Common myeloid progenitor, CD34-positive (primary cell): ENCODE results near the gene TRIM9.

Experiments used
- CTCF ChIA-PET: fragments of 350-600 bp; sonication (Branson Sonifier 250); formaldehyde crosslinking; loops from one replicate; lab custom pipeline; 2021; ENCODE audit warnings: antibody characterized with exemption; lab: Charles Lee
- POLR2A ChIA-PET: fragments of 350-600 bp; sonication (Branson Sonifier 250); formaldehyde crosslinking; loops from one replicate; lab custom pipeline; 2021; ENCODE audit warnings: antibody characterized with exemption; lab: Charles Lee
- DNase-seq, 3 donors: peaks; one replicate each; pipeline versions ENCODE4 v3.0.0 to v3.0.0-alpha.2; 2013
- H3K27ac ChIP-seq, 2 experiments: 1 replicate in 1 of 2; 2 replicates in 1 of 2; pipeline ENCODE4 v1.7.0; 2013; ENCODE audit warnings: inconsistent platforms in 2 of 2, low read length in 2 of 2, mild to moderate bottlenecking in 2 of 2, low read depth in 1 of 2, moderate library complexity in 1 of 2; ENCODE audit not compliant: severe bottlenecking in 2 of 2, insufficient read depth in 1 of 2, poor library complexity in 1 of 2
- H3K27me3 ChIP-seq, 5 experiments: replicated peaks in 2 of 5; 1 replicate in 3 of 5; 2 replicates in 2 of 5; pipeline versions ENCODE4 v1.6.1 to v1.7.0; 2013; ENCODE audit warnings: low read length in 4 of 5, mild to moderate bottlenecking in 2 of 5, moderate library complexity in 2 of 5, inconsistent platforms in 1 of 5; ENCODE audit not compliant: insufficient read depth in 5 of 5, control insufficient read depth in 4 of 5
- H3K36me3 ChIP-seq, 4 experiments: 1 replicate in 2 of 4; 2 replicates in 2 of 4; pipeline versions ENCODE4 v1.6.1 to v1.7.0; 2013; ENCODE audit warnings: low read length in 3 of 4, control low read depth in 1 of 4, mild to moderate bottlenecking in 1 of 4; ENCODE audit not compliant: control insufficient read depth in 4 of 4, insufficient read depth in 4 of 4
- H3K4me1 ChIP-seq, 4 experiments: 1 replicate in 3 of 4; 2 replicates in 1 of 4; pipeline versions ENCODE4 v1.6.1 to v1.7.1; 2013; ENCODE audit warnings: low read length in 3 of 4, mild to moderate bottlenecking in 3 of 4, control low read depth in 1 of 4, inconsistent platforms in 1 of 4, moderate library complexity in 1 of 4; ENCODE audit not compliant: control insufficient read depth in 4 of 4, insufficient read depth in 4 of 4; ENCODE audit errors: control extremely low read depth in 1 of 4
- H3K4me3 ChIP-seq, 7 experiments: 1 replicate in 4 of 7; 2 replicates in 3 of 7; pipeline versions ENCODE4 v1.5.1 to v1.7.0; 2013; ENCODE audit warnings: mild to moderate bottlenecking in 7 of 7, low read length in 6 of 7, moderate library complexity in 6 of 7, inconsistent platforms in 2 of 7, low read depth in 2 of 7, control low read depth in 1 of 7; ENCODE audit not compliant: insufficient read depth in 4 of 7, control insufficient read depth in 1 of 7; ENCODE audit errors: extremely low read depth in 1 of 7
- H3K9me3 ChIP-seq, 5 experiments: 1 replicate in 4 of 5; 2 replicates in 1 of 5; pipeline versions ENCODE4 v1.6.1 to v1.7.1; 2013; ENCODE audit warnings: low read length in 4 of 5, mild to moderate bottlenecking in 2 of 5, inconsistent platforms in 1 of 5, low read depth in 1 of 5, moderate library complexity in 1 of 5; ENCODE audit not compliant: control insufficient read depth in 4 of 5, insufficient read depth in 2 of 5; ENCODE audit errors: control extremely low read depth in 1 of 5
- WGBS: methylation state at CpG from one replicate; pipeline ENCODE4 v1.1.5; 2013; ENCODE audit not compliant: insufficient coverage; 5-methylcytosine and 5-hydroxymethylcytosine counted together

TRIM9 gene

GRCh38 chr14:51068268-51068667 is 26.6 kb downstream of the TRIM9 start:
- Histone ChIP-seq H3K4me3 (no peak overlapping the region), H3K9me3 (peaks cover 0 to 12% (median 3%) of the 10 kb centered on the region in 5 experiments), H3K27me3 (no peaks in the 10 kb centered on the region), H3K36me3 (no peaks in the 10 kb centered on the region), H3K4me1 (no peaks in the 10 kb centered on the region), H3K27ac (no peak overlapping the region)
- POLR2A ChIA-PET: no interaction called here
- DNase-seq: no peak
- 100% methylated on average over 2 of the region's 2 CpGs for WGBS
- CTCF ChIA-PET: no interaction called here

- 92% methylated on average over 4 of the region's 4 CpGs for WGBS
- Histone ChIP-seq H3K9me3 (peaks cover 0 to 13% (median 3%) of the 10 kb centered on the region in 5 experiments), H3K4me3 (no peak overlapping the region), H3K36me3 (no peaks in the 10 kb centered on the region), H3K27me3 (no peaks in the 10 kb centered on the region), H3K27ac (no peak overlapping the region), H3K4me1 (no peaks in the 10 kb centered on the region)
- ChIA-PET POLR2A (no interaction called here), CTCF (no interaction called here)
- no peak for DNase-seq
Observed at GRCh38 chr14:51067295-51067694, 27.6 kb downstream of the TRIM9 start.

- Histone ChIP-seq H3K27ac (no peak overlapping the region), H3K4me1 (no peaks in the 10 kb centered on the region), H3K27me3 (no peaks in the 10 kb centered on the region), H3K36me3 (no peaks in the 10 kb centered on the region), H3K9me3 (peaks cover 0 to 14% (median 3%) of the 10 kb centered on the region in 5 experiments), H3K4me3 (no peak overlapping the region)
- 100% methylated on average over 6 of the region's 8 CpGs for WGBS
- DNase-seq: no peak
- ChIA-PET POLR2A (no interaction called here), CTCF (no interaction called here)
Observed at GRCh38 chr14:51066576-51066975, 28.3 kb downstream of the TRIM9 start.

GRCh38 chr14:51059032-51059431 is 35.9 kb downstream of the TRIM9 start:
- ChIA-PET CTCF (no interaction called here), POLR2A (no interaction called here)
- no peaks in the 10 kb centered on the region for H3K4me1 ChIP-seq
- no peak for DNase-seq
- H3K27me3 ChIP-seq: no peaks in the 10 kb centered on the region
- no peak overlapping the region for H3K27ac ChIP-seq
- no peaks in the 10 kb centered on the region for H3K36me3 ChIP-seq
- 63% methylated on average over 2 of the region's 2 CpGs for WGBS
- peaks cover 0 to 7% (median 0%) of the 10 kb centered on the region in 5 experiments for H3K9me3 ChIP-seq
- no peak overlapping the region for H3K4me3 ChIP-seq

- no peaks in the 10 kb centered on the region for H3K4me1 ChIP-seq
- H3K36me3 ChIP-seq: no peaks in the 10 kb centered on the region
- CTCF ChIA-PET: no interaction called here
- DNase-seq: no peak
- H3K4me3 ChIP-seq: no peak overlapping the region
- peaks cover 0 to 7% (median 0%) of the 10 kb centered on the region in 5 experiments for H3K9me3 ChIP-seq
- H3K27ac ChIP-seq: no peak overlapping the region
- H3K27me3 ChIP-seq: no peaks in the 10 kb centered on the region
- WGBS: 100% methylated on average over 2 of the region's 4 CpGs
- POLR2A ChIA-PET: no interaction called here
Observed at GRCh38 chr14:51058382-51058781, 36.5 kb downstream of the TRIM9 start.

- no peaks in the 10 kb centered on the region for H3K9me3 ChIP-seq
- no peak overlapping the region for H3K27ac ChIP-seq
- ChIA-PET CTCF (no interaction called here), POLR2A (no interaction called here)
- no peak overlapping the region for H3K4me3 ChIP-seq
- H3K4me1 ChIP-seq: no peaks in the 10 kb centered on the region
- no peaks in the 10 kb centered on the region for H3K36me3 ChIP-seq
- no peak for DNase-seq
- H3K27me3 ChIP-seq: no peaks in the 10 kb centered on the region
Observed at GRCh38 chr14:51056421-51056820, 38.5 kb downstream of the TRIM9 start.

- Histone ChIP-seq H3K4me3 (no peak overlapping the region), H3K36me3 (no peaks in the 10 kb centered on the region), H3K27ac (no peak overlapping the region), H3K4me1 (no peaks in the 10 kb centered on the region), H3K9me3 (no peaks in the 10 kb centered on the region), H3K27me3 (no peaks in the 10 kb centered on the region)
- no CpG with 5 or more reads among the region's 2 CpGs for WGBS
- DNase-seq: no peak
- CTCF ChIA-PET: interaction anchor here (1.0 kb wide), 1 partner anchor 11 kb away, joined by 3 read pairs; no protein-coding TSS in a partner anchor
- POLR2A ChIA-PET: interaction anchor here (0.5 kb wide), 1 partner anchor 29 kb away, joined by 4 read pairs; no protein-coding TSS in a partner anchor
Observed at GRCh38 chr14:51053157-51053556, 41.7 kb downstream of the TRIM9 start.
